Stimulated activated CD4-positive, alpha-beta T cell treated with anti-CD3 and anti-CD28 coated beads, Interleukin-15, amount 100 ng/mL, for 48 hours (primary cell): ENCODE data around the gene CACNB4.
"Not testable (repeated sequence)": the region's sequence is repeated elsewhere in the genome, so short reads cannot be mapped to it uniquely, and the experiment has no call there.

Experiments used
- DNase-seq, 2 donors: peaks; one replicate each; pipeline ENCODE4 v3.0.0-alpha.2; 2020; ENCODE audit warnings: low read depth in 2 of 2

CACNB4 gene

GRCh38 chr2:152098496-152099366 is at the start of gene CACNB4:
TSS of gene CACNB4 (minus strand) at chr2:152099044.
- no peak for DNase-seq

GRCh38 chr2:152134488-152135280 is 35.8 kb upstream of the CACNB4 start:
- peak; percentile 8 to 17 for DNase-seq

GRCh38 chr2:152132306-152132705 is 33.5 kb upstream of the CACNB4 start:
- DNase-seq: no peak

- no peak for DNase-seq
These were observed 28.8 kb upstream of the CACNB4 start for GRCh38 chr2:152127628-152128027.

GRCh38 chr2:152126664-152127063 is 27.8 kb upstream of the CACNB4 start:
- no peak for DNase-seq

- DNase-seq: no peak
These were observed 23.3 kb upstream of the CACNB4 start for GRCh38 chr2:152122161-152122560.

- DNase-seq: no peak
These were observed 21.6 kb upstream of the CACNB4 start for GRCh38 chr2:152120430-152120829.

GRCh38 chr2:152115952-152116351 is 17.1 kb upstream of the CACNB4 start:
- DNase-seq: no peak

GRCh38 chr2:152114366-152114765 is 15.5 kb upstream of the CACNB4 start:
- no peak for DNase-seq

- DNase-seq: not testable (repeated sequence)
These were observed 8.3 kb upstream of the CACNB4 start for GRCh38 chr2:152107140-152107539.

GRCh38 chr2:152106464-152106863 is 7.6 kb upstream of the CACNB4 start:
- no peak for DNase-seq

- no peak for DNase-seq
These were observed 4.4 kb upstream of the CACNB4 start for GRCh38 chr2:152103271-152103670.

- no peak for DNase-seq
These were observed 2.1 kb upstream of the CACNB4 start for GRCh38 chr2:152100961-152101360.

GRCh38 chr2:152099367-152100050 is 665 bp upstream of the CACNB4 start:
- DNase-seq: no peak

GRCh38 chr2:152097801-152098495 is 896 bp downstream of the CACNB4 start:
- no peak for DNase-seq

- DNase-seq: no peak
These were observed 1.5 kb downstream of the CACNB4 start for GRCh38 chr2:152097290-152097800.

- DNase-seq: no peak
These were observed 3.7 kb downstream of the CACNB4 start for GRCh38 chr2:152095146-152095545.

GRCh38 chr2:152094014-152094413 is 4.8 kb downstream of the CACNB4 start:
- no peak for DNase-seq

- no peak for DNase-seq
These were observed 5.4 kb downstream of the CACNB4 start for GRCh38 chr2:152093464-152093863.

GRCh38 chr2:152092095-152092494 is 6.7 kb downstream of the CACNB4 start:
- DNase-seq: no peak

- DNase-seq: not testable (repeated sequence)
These were observed 8.1 kb downstream of the CACNB4 start for GRCh38 chr2:152090726-152091125.
